Transverse colon (tissue), 4 donors: ENCODE results near the gene LPIN3. TPM values are rescaled to one million over a fixed set of nuclear protein-coding genes. Genes with fewer than 3 reads are reported as not detected.

ENCODE experiments used
- DNase-seq: peaks from one replicate; pipeline ENCODE4 v3.0.0-alpha.2; 2019
- H3K27ac ChIP-seq, 4 donors: fragments of 200-600 bp; sonication (generic); 2 replicates each; pipeline ENCODE4 v1.5.1; 2016 to 2018; ENCODE audit warnings: inconsistent platforms in 4 of 4
- H3K27me3 ChIP-seq: fragments of 200-600 bp; sonication (generic); 2 replicates; pipeline ENCODE4 v1.5.1; 2017; ENCODE audit warnings: inconsistent platforms
- H3K36me3 ChIP-seq, 4 donors: fragments of 200-600 bp; sonication (generic); 2 replicates each; pipeline ENCODE4 v1.5.1; 2017 to 2019; ENCODE audit warnings: inconsistent platforms in 4 of 4
- H3K4me1 ChIP-seq, 4 donors: fragments of 200-600 bp; sonication (generic); 2 replicates each; pipeline ENCODE4 v1.5.1; 2017 to 2020; ENCODE audit warnings: inconsistent platforms in 4 of 4
- H3K4me3 ChIP-seq, 4 donors: fragments of 200-600 bp; sonication (generic); 1 replicate in 1 of 4; 2 replicates in 3 of 4; pipeline versions ENCODE4 v1.5.1 to v1.6.1; 2017 to 2019; ENCODE audit warnings: inconsistent platforms in 4 of 4
- H3K9me3 ChIP-seq, 2 donors: fragments of 200-600 bp; sonication (generic); 2 replicates each; pipeline ENCODE4 v1.5.1; 2017 to 2019; ENCODE audit warnings: inconsistent platforms in 2 of 2
- EP300 ChIP-seq: sonication (generic); formaldehyde crosslinking; IDR thresholded peaks from one replicate; pipeline ENCODE4 v1.6.1; 2017; ENCODE audit warnings: antibody characterized with exemption, low read depth
- POLR2A ChIP-seq: fragments of 450-650 bp; IDR thresholded peaks from one replicate; pipeline ENCODE4 v1.6.1; 2016; ENCODE audit warnings: antibody characterized with exemption, mild to moderate bottlenecking, moderate library complexity
- POLR2AphosphoS5 ChIP-seq, 3 donors: sonication (generic); formaldehyde crosslinking; IDR thresholded peaks; one replicate each; pipeline ENCODE4 v1.6.1; 2016; ENCODE audit warnings: antibody characterized with exemption in 3 of 3
- WGBS, 2 donors: methylation state at CpG; one replicate each; pipeline ENCODE4 v1.1.5; 2018; ENCODE audit warnings: low coverage in 1 of 2; 5-methylcytosine and 5-hydroxymethylcytosine counted together
- in situ Hi-C, 4 donors: fragments of 200-750 bp; cut with MboI; loops; one replicate each; pipeline versions ENCODE4 v1.15.0 to v1.15.1; 2017; ENCODE audit warnings: low sequenced_read_pairs in 3 of 4, low pct_ligation_motif_present in 1 of 4, low pct_unique_long_range_greater_than_20kb in 1 of 4
- intact Hi-C: fragments of 100-400 bp; cut with DNase I; formaldehyde crosslinking; loops from one replicate; pipeline ENCODE4 v1.15.1; 2023; ENCODE audit warnings: low total_unique reads
- total RNA-seq, 4 donors: library from RNA; depleted of rRNA; stranded (reverse); fragments of >200 nt; gene quantifications; one replicate each; pipeline ENCODE4 v1.1.0, GENCODE V29; 2016
- TF ChIP-seq, protein P1 (sequence below), 5 experiments: fragments of 200-600 bp in 3 of 5; fragments of 450-650 bp in 2 of 5; sonication (generic) in 3 of 5; IDR thresholded peaks; 1 replicate in 2 of 5; 2 replicates in 3 of 5; pipeline ENCODE4 v1.5.1; 2016 to 2017; ENCODE audit warnings: antibody characterized with exemption in 5 of 5, inconsistent platforms in 3 of 5, mild to moderate bottlenecking in 2 of 5, moderate library complexity in 1 of 5

LPIN3 gene
- total RNA-seq, 4 donors from 2014 or later: 96.9 to 263 (median 134) TPM

DNA sequence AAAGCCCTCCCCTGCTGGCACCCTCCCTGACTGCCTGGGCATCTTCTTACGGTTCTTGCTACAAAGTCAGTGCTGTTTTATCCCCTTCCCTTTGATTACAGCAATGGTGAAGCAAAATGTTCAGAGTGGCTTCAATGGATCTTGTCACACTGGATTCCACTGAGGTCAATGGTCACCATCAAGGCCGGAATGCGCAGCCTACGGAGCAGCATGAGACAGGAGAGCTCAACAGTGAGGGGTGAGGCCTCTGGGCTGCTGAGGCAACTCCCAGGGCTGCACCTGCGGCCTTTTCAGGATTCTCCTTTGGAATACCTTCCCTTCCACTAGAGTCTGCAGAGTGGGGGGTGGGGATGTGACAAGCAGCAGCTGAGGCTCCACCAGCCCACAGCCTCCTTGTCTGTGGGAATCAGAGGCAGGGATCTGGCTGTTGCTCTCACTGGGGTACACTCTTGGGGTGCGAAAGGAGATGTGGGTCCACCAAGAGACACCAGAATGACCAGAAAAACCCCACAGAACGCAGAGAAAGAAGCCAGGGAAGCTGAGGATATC lies 66.3 kb downstream of the LPIN3 start:
- in situ Hi-C loops (no loop called here), intact Hi-C loops (no loop called here)
- no peak for DNase-seq
- H3K4me1 ChIP-seq: peaks cover 0 to 6% (median 0%) of the 10 kb centered on the region in 4 donors
- peak overlapping the region in 1 of 4 donors; percentile 47 for H3K27ac ChIP-seq
- no peaks in the 10 kb centered on the region for H3K9me3 ChIP-seq
- 93% methylated on average over 4 of the region's 7 CpGs; no CpG with 5 or more reads in 1 of the 2 donors for WGBS, 2 donors
- no peak for TF ChIP-seq POLR2AphosphoS5 (IDR thresholded peaks at IDR 0.05)
- TF ChIP-seq EP300: no peak
- no peak for TF ChIP-seq POLR2A
- TF ChIP-seq, protein P1, sequence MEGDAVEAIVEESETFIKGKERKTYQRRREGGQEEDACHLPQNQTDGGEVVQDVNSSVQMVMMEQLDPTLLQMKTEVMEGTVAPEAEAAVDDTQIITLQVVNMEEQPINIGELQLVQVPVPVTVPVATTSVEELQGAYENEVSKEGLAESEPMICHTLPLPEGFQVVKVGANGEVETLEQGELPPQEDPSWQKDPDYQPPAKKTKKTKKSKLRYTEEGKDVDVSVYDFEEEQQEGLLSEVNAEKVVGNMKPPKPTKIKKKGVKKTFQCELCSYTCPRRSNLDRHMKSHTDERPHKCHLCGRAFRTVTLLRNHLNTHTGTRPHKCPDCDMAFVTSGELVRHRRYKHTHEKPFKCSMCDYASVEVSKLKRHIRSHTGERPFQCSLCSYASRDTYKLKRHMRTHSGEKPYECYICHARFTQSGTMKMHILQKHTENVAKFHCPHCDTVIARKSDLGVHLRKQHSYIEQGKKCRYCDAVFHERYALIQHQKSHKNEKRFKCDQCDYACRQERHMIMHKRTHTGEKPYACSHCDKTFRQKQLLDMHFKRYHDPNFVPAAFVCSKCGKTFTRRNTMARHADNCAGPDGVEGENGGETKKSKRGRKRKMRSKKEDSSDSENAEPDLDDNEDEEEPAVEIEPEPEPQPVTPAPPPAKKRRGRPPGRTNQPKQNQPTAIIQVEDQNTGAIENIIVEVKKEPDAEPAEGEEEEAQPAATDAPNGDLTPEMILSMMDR (IDR thresholded peaks at IDR 0.05): no peak
- H3K36me3 ChIP-seq: peaks cover 0 to 33% (median 7%) of the 10 kb centered on the region in 4 donors
- no peak overlapping the region for H3K4me3 ChIP-seq
- H3K27me3 ChIP-seq: no peaks in the 10 kb centered on the region

DNA sequence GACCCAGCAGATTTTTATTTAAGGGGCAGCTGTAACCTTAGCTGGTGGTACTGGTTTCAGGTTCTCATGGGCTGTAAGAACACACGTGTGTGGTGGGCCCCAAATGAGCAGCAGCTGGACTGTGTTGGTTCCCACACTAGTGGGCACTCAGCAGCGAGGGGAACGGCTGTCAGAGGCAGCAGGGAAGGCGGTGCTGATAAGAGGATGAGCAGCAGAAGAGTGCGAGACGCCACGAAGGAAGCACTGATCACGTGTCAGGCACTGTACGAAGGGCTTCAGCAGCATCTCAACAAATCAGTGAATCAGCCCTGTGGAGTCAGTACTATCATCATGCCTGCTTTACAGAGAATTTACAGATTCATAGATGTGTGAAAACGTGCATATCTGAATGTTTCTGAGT lies 67.0 kb downstream of the LPIN3 start:
- no peaks in the 10 kb centered on the region for H3K27me3 ChIP-seq
- in situ Hi-C loops: no loop called here
- H3K9me3 ChIP-seq: no peaks in the 10 kb centered on the region
- TF ChIP-seq POLR2A (no peak), POLR2AphosphoS5 (IDR thresholded peaks at IDR 0.05) (no peak), EP300 (no peak)
- TF ChIP-seq, protein P1 (IDR thresholded peaks at IDR 0.05): no peak
- 88 to 95% methylated on average over 10 of the region's 10 CpGs for WGBS, 2 donors
- DNase-seq: peak; percentile 19
- peaks cover 0 to 36% (median 9%) of the 10 kb centered on the region in 4 donors for H3K36me3 ChIP-seq
- H3K27ac ChIP-seq: peak overlapping the region in 1 of 4 donors; percentile 47
- H3K4me3 ChIP-seq: no peak overlapping the region
- intact Hi-C loops: no loop called here
- H3K4me1 ChIP-seq: peaks cover 0 to 6% (median 0%) of the 10 kb centered on the region in 4 donors

DNA sequence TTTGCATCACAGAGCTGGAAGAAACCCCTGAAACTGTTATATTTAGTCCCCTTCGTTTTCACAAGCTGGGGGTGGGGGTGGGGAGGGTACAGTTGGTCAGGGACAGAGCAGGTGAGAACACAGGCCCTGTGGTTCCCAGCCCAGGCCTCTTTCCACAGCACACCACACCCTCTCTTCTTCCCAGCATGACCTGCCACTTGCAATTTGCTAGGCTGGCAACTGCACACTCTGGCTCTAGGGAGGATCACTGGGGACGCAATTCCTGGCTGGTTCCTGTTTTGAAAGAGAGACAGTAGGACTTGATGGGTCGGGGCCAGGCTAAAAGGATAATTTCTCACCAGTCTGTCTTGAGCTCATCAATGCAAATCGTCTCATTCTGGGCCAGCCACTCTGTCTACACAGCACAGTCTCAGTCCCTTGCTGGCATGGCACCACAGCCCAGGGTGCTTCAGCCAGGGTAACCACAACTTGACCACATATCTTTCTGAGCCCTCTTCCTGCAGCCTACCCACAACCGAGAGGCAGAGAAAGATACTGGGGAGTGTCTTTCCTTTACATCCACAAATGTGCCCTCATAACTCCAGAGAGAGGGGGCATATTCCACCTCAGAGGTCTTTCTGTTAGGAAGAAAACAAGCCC lies 67.7 kb downstream of the LPIN3 start:
- H3K36me3 ChIP-seq: peaks cover 0 to 41% (median 11%) of the 10 kb centered on the region in 4 donors
- peaks cover 0 to 6% (median 0%) of the 10 kb centered on the region in 4 donors for H3K4me1 ChIP-seq
- H3K27me3 ChIP-seq: no peaks in the 10 kb centered on the region
- intact Hi-C loops (no loop called here), in situ Hi-C loops (no loop called here)
- no peak overlapping the region for H3K4me3 ChIP-seq
- peak; percentile 47 for DNase-seq
- no peaks in the 10 kb centered on the region for H3K9me3 ChIP-seq
- WGBS, 2 donors: 60 to 80% methylated on average over 1 to 5 of the region's 5 CpGs
- TF ChIP-seq POLR2A (no peak), POLR2AphosphoS5 (IDR thresholded peaks at IDR 0.05) (no peak), EP300 (no peak)
- TF ChIP-seq, protein P1 (IDR thresholded peaks at IDR 0.05): no peak
- H3K27ac ChIP-seq: peak overlapping the region in 1 of 4 donors; percentile 47

DNA sequence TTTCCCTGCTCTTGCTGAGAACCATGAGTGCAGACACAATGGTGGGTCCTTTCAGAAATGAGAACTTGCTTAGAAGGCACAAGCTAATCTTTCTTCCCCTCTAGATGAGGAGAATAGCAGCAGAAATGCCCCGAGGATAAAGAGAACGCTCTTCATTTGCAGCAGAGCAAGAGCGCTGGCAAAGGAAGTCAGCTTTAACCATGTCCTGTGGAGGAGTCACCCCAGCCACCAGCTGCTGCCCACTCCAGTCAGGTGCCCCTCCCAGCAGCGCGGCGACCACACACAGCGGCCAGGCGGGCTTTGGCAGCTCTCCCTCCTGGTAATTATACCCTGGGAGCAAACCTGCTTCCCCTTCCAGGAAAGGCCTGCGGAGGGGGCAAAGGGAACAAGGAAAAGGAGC lies 68.4 kb downstream of the LPIN3 start:
- Histone ChIP-seq H3K9me3 (no peaks in the 10 kb centered on the region), H3K4me1 (peaks cover 0 to 6% (median 0%) of the 10 kb centered on the region in 4 donors), H3K27ac (peak overlapping the region in 1 of 4 donors; percentile 47), H3K36me3 (peaks cover 0 to 49% (median 13%) of the 10 kb centered on the region in 4 donors), H3K4me3 (no peak overlapping the region), H3K27me3 (no peaks in the 10 kb centered on the region)
- DNase-seq: no peak
- 63% methylated on average over 9 of the region's 9 CpGs; no CpG with 5 or more reads in 1 of the 2 donors for WGBS, 2 donors
- in situ Hi-C loops (no loop called here), intact Hi-C loops (no loop called here)
- TF ChIP-seq EP300: no peak
- TF ChIP-seq, protein P1 (IDR thresholded peaks at IDR 0.05): no peak
- no peak for TF ChIP-seq POLR2A
- TF ChIP-seq POLR2AphosphoS5 (IDR thresholded peaks at IDR 0.05): no peak
